Stimulated activated naive CD8-positive, alpha-beta T cell treated with anti-CD3 and anti-CD28 coated beads, Interleukin-15, Interleukin-2, amounts not matched to agents 100 ng/mL and 50 ng/mL, for 24 hours (primary cell): ENCODE data around the gene BCLAF1.
"Not testable (repeated sequence)": the region's sequence is repeated elsewhere in the genome, so short reads cannot be mapped to it uniquely, and the experiment has no call there.

Experiments
- H3K27ac Mint-ChIP-seq: one replicate; pipeline ENCODE4 v1.8.0; 2021; ENCODE audit warnings: mild to moderate bottlenecking, mixed read lengths
- H3K27me3 Mint-ChIP-seq: one replicate; pipeline ENCODE4 v1.8.0; 2021; ENCODE audit warnings: mixed read lengths
- H3K36me3 Mint-ChIP-seq: one replicate; pipeline ENCODE4 v1.8.0; 2021; ENCODE audit warnings: low read depth, mixed read lengths
- H3K4me1 Mint-ChIP-seq: one replicate; pipeline ENCODE4 v1.8.0; 2021; ENCODE audit warnings: low read depth, mixed read lengths
- H3K4me3 Mint-ChIP-seq: one replicate; pipeline ENCODE4 v1.8.0; 2021; ENCODE audit warnings: mild to moderate bottlenecking, mixed read lengths
- H3K9me3 Mint-ChIP-seq: one replicate; pipeline ENCODE4 v1.8.0; 2021; ENCODE audit warnings: mixed read lengths

The BCLAF1 gene

GRCh38 chr6:136319732-136320131 is 30.1 kb upstream of the BCLAF1 start:
- Mint-ChIP-seq H3K36me3 (no peaks in the 10 kb centered on the region), H3K27ac (no peak overlapping the region)

GRCh38 chr6:136318676-136319075 is 29.0 kb upstream of the BCLAF1 start:
- Mint-ChIP-seq H3K4me1 (no peaks in the 10 kb centered on the region), H3K27me3 (no peaks in the 10 kb centered on the region), H3K4me3 (no peak overlapping the region), H3K9me3 (no peaks in the 10 kb centered on the region), H3K27ac (no peak overlapping the region), H3K36me3 (no peaks in the 10 kb centered on the region)

More at GRCh38 chr6:136319732-136320131, 30.1 kb upstream of the BCLAF1 start:
- no peaks in the 10 kb centered on the region for H3K9me3 Mint-ChIP-seq
- no peaks in the 10 kb centered on the region for H3K27me3 Mint-ChIP-seq
- H3K4me3 Mint-ChIP-seq: no peak overlapping the region
- H3K4me1 Mint-ChIP-seq: no peaks in the 10 kb centered on the region

- H3K4me1 Mint-ChIP-seq: no peaks in the 10 kb centered on the region
- no peak overlapping the region for H3K4me3 Mint-ChIP-seq
- H3K36me3 Mint-ChIP-seq: no peaks in the 10 kb centered on the region
- no peaks in the 10 kb centered on the region for H3K9me3 Mint-ChIP-seq
- H3K27me3 Mint-ChIP-seq: no peaks in the 10 kb centered on the region
- no peak overlapping the region for H3K27ac Mint-ChIP-seq
Measured at GRCh38 chr6:136317971-136318370, 28.3 kb upstream of the BCLAF1 start.

GRCh38 chr6:136317021-136317694 is 27.5 kb upstream of the BCLAF1 start:
- Mint-ChIP-seq H3K36me3 (no peaks in the 10 kb centered on the region), H3K27me3 (no peaks in the 10 kb centered on the region), H3K4me1 (no peaks in the 10 kb centered on the region), H3K4me3 (no peak overlapping the region), H3K27ac (no peak overlapping the region), H3K9me3 (no peaks in the 10 kb centered on the region)

- no peak overlapping the region for H3K27ac Mint-ChIP-seq
- H3K27me3 Mint-ChIP-seq: no peaks in the 10 kb centered on the region
- H3K4me1 Mint-ChIP-seq: no peaks in the 10 kb centered on the region
- H3K36me3 Mint-ChIP-seq: no peaks in the 10 kb centered on the region
- H3K4me3 Mint-ChIP-seq: no peak overlapping the region
- H3K9me3 Mint-ChIP-seq: no peaks in the 10 kb centered on the region
Measured at GRCh38 chr6:136315594-136315993, 25.9 kb upstream of the BCLAF1 start.

- H3K36me3 Mint-ChIP-seq: no peaks in the 10 kb centered on the region
- no peak overlapping the region for H3K27ac Mint-ChIP-seq
- no peaks in the 10 kb centered on the region for H3K27me3 Mint-ChIP-seq
- H3K4me1 Mint-ChIP-seq: no peaks in the 10 kb centered on the region
- no peak overlapping the region for H3K4me3 Mint-ChIP-seq
- H3K9me3 Mint-ChIP-seq: no peaks in the 10 kb centered on the region
Measured at GRCh38 chr6:136312975-136313374, 23.3 kb upstream of the BCLAF1 start.

GRCh38 chr6:136309729-136310311 is 20.2 kb upstream of the BCLAF1 start:
- Mint-ChIP-seq H3K27me3 (no peaks in the 10 kb centered on the region), H3K4me3 (no peak overlapping the region), H3K4me1 (no peaks in the 10 kb centered on the region), H3K36me3 (no peaks in the 10 kb centered on the region), H3K27ac (no peak overlapping the region), H3K9me3 (no peaks in the 10 kb centered on the region)

- no peak overlapping the region for H3K4me3 Mint-ChIP-seq
- no peaks in the 10 kb centered on the region for H3K9me3 Mint-ChIP-seq
- H3K4me1 Mint-ChIP-seq: no peaks in the 10 kb centered on the region
Measured at GRCh38 chr6:136309171-136309570, 19.5 kb upstream of the BCLAF1 start.

GRCh38 chr6:136308469-136308868 is 18.8 kb upstream of the BCLAF1 start:
- not testable (repeated sequence) for H3K4me1 Mint-ChIP-seq, H3K36me3 Mint-ChIP-seq, H3K9me3 Mint-ChIP-seq, H3K4me3 Mint-ChIP-seq, H3K27ac Mint-ChIP-seq, H3K27me3 Mint-ChIP-seq

More at GRCh38 chr6:136309171-136309570, 19.5 kb upstream of the BCLAF1 start:
- H3K36me3 Mint-ChIP-seq: no peaks in the 10 kb centered on the region
- no peaks in the 10 kb centered on the region for H3K27me3 Mint-ChIP-seq
- H3K27ac Mint-ChIP-seq: no peak overlapping the region

- H3K36me3 Mint-ChIP-seq: no peaks in the 10 kb centered on the region
- H3K4me1 Mint-ChIP-seq: no peaks in the 10 kb centered on the region
- no peaks in the 10 kb centered on the region for H3K9me3 Mint-ChIP-seq
- H3K4me3 Mint-ChIP-seq: no peak overlapping the region
- no peaks in the 10 kb centered on the region for H3K27me3 Mint-ChIP-seq
- no peak overlapping the region for H3K27ac Mint-ChIP-seq
Measured at GRCh38 chr6:136307351-136307750, 17.7 kb upstream of the BCLAF1 start.

- no peaks in the 10 kb centered on the region for H3K4me1 Mint-ChIP-seq
- no peak overlapping the region for H3K4me3 Mint-ChIP-seq
- H3K27ac Mint-ChIP-seq: no peak overlapping the region
- H3K36me3 Mint-ChIP-seq: no peaks in the 10 kb centered on the region
- H3K9me3 Mint-ChIP-seq: no peaks in the 10 kb centered on the region
- H3K27me3 Mint-ChIP-seq: no peaks in the 10 kb centered on the region
Measured at GRCh38 chr6:136306466-136306865, 16.8 kb upstream of the BCLAF1 start.

GRCh38 chr6:136304410-136304809 is 14.8 kb upstream of the BCLAF1 start:
- no peaks in the 10 kb centered on the region for H3K27me3 Mint-ChIP-seq
- no peak overlapping the region for H3K4me3 Mint-ChIP-seq
- no peaks in the 10 kb centered on the region for H3K9me3 Mint-ChIP-seq
- H3K36me3 Mint-ChIP-seq: no peaks in the 10 kb centered on the region
- H3K27ac Mint-ChIP-seq: no peak overlapping the region
- H3K4me1 Mint-ChIP-seq: no peaks in the 10 kb centered on the region

GRCh38 chr6:136303516-136303915 is 13.9 kb upstream of the BCLAF1 start:
- Mint-ChIP-seq H3K4me1 (no peaks in the 10 kb centered on the region), H3K4me3 (no peak overlapping the region), H3K36me3 (no peaks in the 10 kb centered on the region), H3K27me3 (no peaks in the 10 kb centered on the region), H3K27ac (no peak overlapping the region), H3K9me3 (no peaks in the 10 kb centered on the region)

- Mint-ChIP-seq H3K9me3 (no peaks in the 10 kb centered on the region), H3K36me3 (peaks cover under 1% of the 10 kb centered on the region), H3K27ac (no peak overlapping the region), H3K4me3 (no peak overlapping the region), H3K4me1 (peaks cover 20% of the 10 kb centered on the region), H3K27me3 (no peaks in the 10 kb centered on the region)
Measured at GRCh38 chr6:136294621-136295020, 5.0 kb upstream of the BCLAF1 start.

GRCh38 chr6:136290410-136291010 is 864 bp upstream of the BCLAF1 start:
- H3K27ac Mint-ChIP-seq: peak overlapping the region; percentile 100
- no peaks in the 10 kb centered on the region for H3K27me3 Mint-ChIP-seq
- H3K4me3 Mint-ChIP-seq: peak overlapping the region; percentile 97
- H3K36me3 Mint-ChIP-seq: peaks cover 29% of the 10 kb centered on the region
- H3K9me3 Mint-ChIP-seq: no peaks in the 10 kb centered on the region
- H3K4me1 Mint-ChIP-seq: peaks cover 53% of the 10 kb centered on the region

- no peaks in the 10 kb centered on the region for H3K9me3 Mint-ChIP-seq
- H3K27ac Mint-ChIP-seq: peak overlapping the region; percentile 100
- no peaks in the 10 kb centered on the region for H3K27me3 Mint-ChIP-seq
- peaks cover 41% of the 10 kb centered on the region for H3K36me3 Mint-ChIP-seq
- H3K4me3 Mint-ChIP-seq: peak overlapping the region; percentile 97
- H3K4me1 Mint-ChIP-seq: peaks cover 66% of the 10 kb centered on the region
Measured at GRCh38 chr6:136289327-136289578, 393 bp downstream of the BCLAF1 start.
